ENCODE measurements around the gene IQGAP1. TPM values are rescaled to one million over a fixed set of nuclear protein-coding genes. Genes with fewer than 3 reads are reported as not detected.

IQGAP1 gene
- total and polyA plus RNA-seq, 2 of the 4 experiments (the other 2 are of a cell fraction) = 87.5 to 207 TPM

- no peak overlapping the region for H2BK5ac ChIP-seq (ENCODE audit: low read depth, low read length, poor library complexity, severe bottlenecking)
- no peak overlapping the region for H3K14ac ChIP-seq (replicated peaks; ENCODE audit: low read depth, low read length)
- BruUV-seq (replicated peaks) = no TSS peak
- WGBS, 2 experiments (ENCODE audit: extremely low coverage in 2 of 2, insufficient read length in 1 of 2) = 100% methylated on average over 2 of the region's 3 CpGs; no CpG with 5 or more reads in 1 of the 2 experiments
- H2BK15ac ChIP-seq (ENCODE audit: low read depth, low read length) = no peak overlapping the region
- 0 out of 2 replicates have a peak, but pooled peaks cover under 1% of the 10 kb centered on the region for H3K4me1 ChIP-seq (ENCODE audit: control insufficient read depth, insufficient read depth, low read length)
- no peak overlapping the region for H3K4me3 ChIP-seq (ENCODE audit: insufficient read depth, low read depth, low read length)
- H3K4me2 ChIP-seq (ENCODE audit: low read depth, low read length) = no peak overlapping the region
- H4K5ac ChIP-seq (ENCODE audit: low read depth, low read length) = no peak overlapping the region
- H2BK120ac ChIP-seq (ENCODE audit: low read depth, low read length) = no peak overlapping the region
- H3K18ac ChIP-seq (ENCODE audit: low read depth, low read length) = no peak overlapping the region
- no peak overlapping the region for H3K9ac ChIP-seq (ENCODE audit: low read depth, low read length)
- no peak overlapping the region for H4K91ac ChIP-seq (ENCODE audit: insufficient read depth, low read depth, low read length)
- ChIA-PET POLR2A (ENCODE audit: unreplicated experiment) (no interaction called here), CTCF (interaction anchor here (0.5 kb wide), 1 partner anchor 389 kb away, joined by 5 read pairs; no protein-coding TSS in a partner anchor)
- no peak overlapping the region for H3K4ac ChIP-seq (ENCODE audit: low read depth, low read length)
- DNase-seq (no peak), ATAC-seq (ENCODE audit: low read depth) (no peak)
- H2AK5ac ChIP-seq (ENCODE audit: low read depth, low read length) = no peak overlapping the region
- no peak overlapping the region for H3K23ac ChIP-seq (ENCODE audit: low read depth, low read length)
- dilution Hi-C loops (cut with HindIII; ENCODE audit: low sequenced_read_pairs, unreplicated experiment) = no loop called here
- in situ Hi-C loops (cut with MboI; ENCODE audit: low sequenced_read_pairs) = no loop called here
- no peaks in the 10 kb centered on the region for H3K27me3 ChIP-seq (ENCODE audit: control insufficient read depth, insufficient read depth, low read length)
- H3K9me3 ChIP-seq (ENCODE audit: control insufficient read depth, insufficient read depth, low read length) = no peaks in the 10 kb centered on the region
- H3K36me3 ChIP-seq (ENCODE audit: control insufficient read depth, insufficient read depth, low read length) = peaks cover 17% of the 10 kb centered on the region
- TF ChIP-seq CEBPB (IDR thresholded peaks at IDR 0.05; ENCODE audit: low read depth, low read length) (no peak), RAD21 (IDR thresholded peaks at IDR 0.05; ENCODE audit: low read length) (no peak), MXI1 (IDR thresholded peaks at IDR 0.05; ENCODE audit: borderline replicate concordance, low read depth, low read length) (no peak), FOS (IDR thresholded peaks at IDR 0.05; ENCODE audit: low read depth, low read length) (no peak), BHLHE40 (IDR thresholded peaks at IDR 0.05; ENCODE audit: low read depth, low read length) (no peak), MAFK (IDR thresholded peaks at IDR 0.05; ENCODE audit: low read depth, low read length) (no peak), RFX5 (IDR thresholded peaks at IDR 0.05; ENCODE audit: low read depth, low read length) (no peak), NFE2L2 (IDR thresholded peaks at IDR 0.05; ENCODE audit: low read depth, low read length) (no peak), POLR2A (IDR thresholded peaks at IDR 0.05; ENCODE audit: low read depth, low read length) (no peak), USF2 (IDR thresholded peaks at IDR 0.05; ENCODE audit: low read depth, low read length) (no peak), MAZ (IDR thresholded peaks at IDR 0.05; ENCODE audit: borderline replicate concordance, low read depth, low read length) (no peak), CHD1 (IDR thresholded peaks at IDR 0.05; ENCODE audit: low read depth, low read length) (no peak)
- TF ChIP-seq, protein P1, sequence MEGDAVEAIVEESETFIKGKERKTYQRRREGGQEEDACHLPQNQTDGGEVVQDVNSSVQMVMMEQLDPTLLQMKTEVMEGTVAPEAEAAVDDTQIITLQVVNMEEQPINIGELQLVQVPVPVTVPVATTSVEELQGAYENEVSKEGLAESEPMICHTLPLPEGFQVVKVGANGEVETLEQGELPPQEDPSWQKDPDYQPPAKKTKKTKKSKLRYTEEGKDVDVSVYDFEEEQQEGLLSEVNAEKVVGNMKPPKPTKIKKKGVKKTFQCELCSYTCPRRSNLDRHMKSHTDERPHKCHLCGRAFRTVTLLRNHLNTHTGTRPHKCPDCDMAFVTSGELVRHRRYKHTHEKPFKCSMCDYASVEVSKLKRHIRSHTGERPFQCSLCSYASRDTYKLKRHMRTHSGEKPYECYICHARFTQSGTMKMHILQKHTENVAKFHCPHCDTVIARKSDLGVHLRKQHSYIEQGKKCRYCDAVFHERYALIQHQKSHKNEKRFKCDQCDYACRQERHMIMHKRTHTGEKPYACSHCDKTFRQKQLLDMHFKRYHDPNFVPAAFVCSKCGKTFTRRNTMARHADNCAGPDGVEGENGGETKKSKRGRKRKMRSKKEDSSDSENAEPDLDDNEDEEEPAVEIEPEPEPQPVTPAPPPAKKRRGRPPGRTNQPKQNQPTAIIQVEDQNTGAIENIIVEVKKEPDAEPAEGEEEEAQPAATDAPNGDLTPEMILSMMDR (conservative IDR thresholded peaks at IDR 0.05; ENCODE audit: low read depth, low read length) = no peak
- TF ChIP-seq, protein P2, sequence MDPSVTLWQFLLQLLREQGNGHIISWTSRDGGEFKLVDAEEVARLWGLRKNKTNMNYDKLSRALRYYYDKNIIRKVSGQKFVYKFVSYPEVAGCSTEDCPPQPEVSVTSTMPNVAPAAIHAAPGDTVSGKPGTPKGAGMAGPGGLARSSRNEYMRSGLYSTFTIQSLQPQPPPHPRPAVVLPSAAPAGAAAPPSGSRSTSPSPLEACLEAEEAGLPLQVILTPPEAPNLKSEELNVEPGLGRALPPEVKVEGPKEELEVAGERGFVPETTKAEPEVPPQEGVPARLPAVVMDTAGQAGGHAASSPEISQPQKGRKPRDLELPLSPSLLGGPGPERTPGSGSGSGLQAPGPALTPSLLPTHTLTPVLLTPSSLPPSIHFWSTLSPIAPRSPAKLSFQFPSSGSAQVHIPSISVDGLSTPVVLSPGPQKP (IDR thresholded peaks at IDR 0.05; ENCODE audit: borderline replicate concordance, low read depth, low read length) = no peak
- no peak overlapping the region for H3K56ac ChIP-seq (ENCODE audit: extremely low read depth, insufficient read depth, low read length)
- H2BK20ac ChIP-seq (ENCODE audit: low read depth, low read length) = no peak overlapping the region
- H4K20me1 ChIP-seq (ENCODE audit: insufficient read depth, low read length) = peaks cover 37% of the 10 kb centered on the region
- no peak overlapping the region for H4K8ac ChIP-seq (ENCODE audit: low read depth in 2 of 2, low read length in 2 of 2)
- H2AFZ ChIP-seq (replicated peaks; ENCODE audit: low read length, poor library complexity) = no peak overlapping the region
- no peak overlapping the region for H3K27ac ChIP-seq (ENCODE audit: insufficient read depth, low read length)
- H3K79me1 ChIP-seq (ENCODE audit: low read depth in 1 of 2, low read length in 2 of 2) = peaks cover 28 to 65% of the 10 kb centered on the region in 2 experiments
- intact Hi-C loops (cut with micrococcal nuclease) = no loop called here
- H3K9me1 ChIP-seq (ENCODE audit: insufficient read depth, low read length) = peaks cover 5% of the 10 kb centered on the region
- H2AK9ac ChIP-seq (replicated peaks; ENCODE audit: low read depth, low read length, poor library complexity) = no peak overlapping the region
Observed at GRCh38 chr15:90540768-90541167, 152.7 kb downstream of the IQGAP1 start.
